IPS DF 19.7 (cell line): ENCODE data around the gene TMEM178A.

Experiments used
- DNase-seq: peaks from one replicate; pipeline ENCODE4 v3.0.0-alpha.2; 2013; ENCODE audit warnings: low read depth, low spot score

TMEM178A gene

DNA sequence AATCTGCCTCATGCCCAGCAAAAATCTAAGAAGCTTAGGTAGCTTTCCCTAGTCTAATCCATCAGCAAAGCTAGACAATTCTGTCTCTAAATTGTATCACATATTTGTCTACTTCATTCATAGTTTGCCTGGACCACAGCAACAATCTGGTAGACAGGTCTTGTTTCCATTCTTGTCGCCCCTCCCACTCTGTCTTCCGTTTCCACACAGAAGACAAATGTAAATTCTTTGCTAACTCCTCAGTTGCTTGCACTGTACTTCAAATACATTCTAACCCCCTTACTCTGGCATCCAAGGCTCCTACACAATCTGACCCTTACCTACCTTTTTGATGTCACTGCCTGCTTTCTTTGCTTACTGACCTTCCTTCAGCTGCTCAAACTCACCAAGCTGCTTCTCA is 73.2 kb downstream of the TMEM178A start:
- no peak for DNase-seq

DNA sequence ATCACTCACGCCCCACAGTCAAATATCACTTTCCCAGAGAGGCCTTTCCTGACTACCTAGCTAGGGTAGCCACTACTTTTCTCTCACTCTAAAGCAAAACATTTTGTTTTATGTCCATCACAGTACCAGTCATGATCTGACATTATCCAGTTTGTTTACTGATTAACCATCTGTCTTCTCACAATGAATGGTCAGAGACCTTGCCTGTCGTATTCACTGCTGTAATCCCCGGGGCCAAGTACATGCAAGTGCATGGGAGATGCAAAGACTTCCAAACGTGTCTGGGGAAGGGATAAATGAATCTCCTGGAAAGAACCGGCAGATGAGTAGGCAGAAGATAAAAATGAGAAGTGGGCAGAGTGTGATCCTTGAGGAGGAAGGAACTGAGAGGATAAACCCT is 73.7 kb downstream of the TMEM178A start:
- DNase-seq = no peak

DNA sequence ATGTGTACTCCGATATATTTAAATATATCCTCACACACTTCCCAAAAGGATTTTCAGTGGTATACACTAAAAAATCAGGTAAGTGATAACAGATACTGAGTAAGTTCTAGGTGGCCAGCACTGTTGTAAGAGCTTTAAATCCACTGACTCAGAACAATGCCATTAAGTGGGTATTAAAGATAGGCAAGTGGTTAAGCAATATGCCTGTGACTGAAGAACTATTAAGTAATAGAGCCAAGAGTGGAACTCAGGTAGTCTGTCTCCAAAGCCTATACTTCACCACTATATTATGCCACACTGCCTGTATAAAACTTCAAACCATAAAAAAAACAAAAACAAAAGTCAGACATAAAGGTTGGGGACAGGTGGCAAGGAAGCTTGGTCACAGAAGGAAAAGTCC is 76.2 kb downstream of the TMEM178A start:
- DNase-seq = no peak

DNA sequence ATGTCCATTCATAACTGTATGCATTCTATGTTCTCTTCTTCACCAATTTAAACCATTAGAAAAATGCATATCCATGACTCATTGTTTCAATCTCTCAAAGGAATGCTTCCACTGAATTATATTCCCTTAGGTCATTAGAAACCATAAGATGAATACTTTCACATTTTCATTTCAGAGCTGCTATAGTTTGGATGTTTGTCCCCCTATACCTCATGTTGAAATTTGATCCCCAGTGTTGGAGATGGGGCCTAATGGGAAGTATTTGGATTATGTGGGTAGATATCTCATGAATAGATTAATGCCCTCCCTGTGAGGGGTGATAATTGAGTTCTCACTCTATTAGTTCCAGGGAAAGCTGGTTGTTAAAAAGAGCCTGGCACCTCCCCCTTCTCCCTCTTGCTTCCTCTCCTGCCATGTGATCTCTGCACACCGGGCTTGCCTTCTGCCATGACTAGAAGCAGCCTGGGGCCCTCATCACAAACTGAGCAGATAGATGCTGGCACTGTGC is 77.6 kb downstream of the TMEM178A start:
- DNase-seq = no peak

DNA sequence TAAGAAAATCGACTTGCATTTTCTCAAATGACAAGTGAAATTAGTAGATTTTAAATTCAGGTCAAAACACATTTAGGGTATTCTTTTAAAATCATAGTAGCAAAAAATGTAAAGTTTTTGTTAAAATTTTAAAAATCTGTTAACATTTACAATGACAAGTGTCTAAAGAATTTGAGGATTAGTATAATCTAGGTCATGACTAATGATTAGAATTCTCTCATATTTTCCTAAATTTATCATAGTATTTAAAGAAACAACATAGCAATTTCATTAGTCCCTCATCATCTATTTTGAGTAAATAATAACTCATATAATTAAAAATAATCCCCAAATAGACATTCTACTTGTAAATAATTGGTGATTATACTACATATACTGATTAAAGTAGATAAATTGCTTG is 89.7 kb downstream of the TMEM178A start:
- DNase-seq = no peak

DNA sequence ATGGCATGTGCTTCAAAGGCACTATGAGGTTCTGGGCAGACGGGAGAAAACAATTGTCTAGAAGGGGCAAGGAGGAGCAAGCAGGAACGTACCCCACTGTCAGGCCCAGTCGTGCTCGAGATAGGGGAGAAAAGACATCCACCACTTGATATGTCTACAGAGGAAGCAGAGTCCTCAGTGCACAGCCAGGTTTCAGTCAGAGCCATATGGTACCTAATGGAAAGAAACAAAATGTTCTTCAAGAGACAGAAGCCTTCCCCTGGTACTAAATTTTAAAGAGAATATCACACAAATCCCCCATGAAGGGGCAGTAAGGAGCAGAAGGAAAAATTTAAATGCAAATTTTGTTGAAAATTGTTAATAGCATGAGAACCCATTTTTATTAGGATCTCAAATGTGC is 91.4 kb downstream of the TMEM178A start:
- DNase-seq = no peak

DNA sequence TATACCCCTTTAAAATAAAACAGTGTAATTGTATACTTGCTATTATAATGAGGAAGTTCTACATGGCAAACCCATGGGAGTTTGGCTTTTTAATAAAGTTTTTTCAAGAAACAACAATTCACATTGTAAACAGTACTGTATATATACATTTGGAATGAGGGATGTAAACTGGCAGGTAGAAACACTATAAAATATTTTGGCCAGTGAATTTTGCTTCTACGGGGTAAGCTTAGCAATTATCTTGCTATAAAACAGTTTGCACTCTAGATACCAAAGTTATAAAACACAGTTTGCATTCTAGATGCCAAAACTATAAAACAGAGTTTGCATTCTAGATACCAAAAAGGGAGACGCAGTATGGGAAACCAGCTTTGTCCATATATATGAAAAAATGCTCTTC is 96.7 kb downstream of the TMEM178A start:
- DNase-seq = no peak
